Mucosa of descending colon (tissue), 3 donors: ENCODE data around the gene GSDME. TPM values are rescaled to one million over a fixed set of nuclear protein-coding genes. Genes with fewer than 3 reads are reported as not detected.

Experiments
- ATAC-seq: fragments of 200-7000 bp; cut with Tn5 transposase; one replicate; pipeline ENCODE4 v1.9.1; 2020; ENCODE audit warnings: mild to moderate bottlenecking, moderate library complexity
- DNase-seq, 3 donors: peaks; one replicate each; pipeline ENCODE4 v3.0.0-alpha.2; 2020
- H3K36me3 ChIP-seq: fragments of 200-600 bp; one replicate; pipeline ENCODE4 v1.8.0; 2021; ENCODE audit warnings: low read depth, mild to moderate bottlenecking
- H3K4me1 ChIP-seq: fragments of 200-600 bp; one replicate; pipeline ENCODE4 v1.8.0; 2021; ENCODE audit warnings: low read depth, mild to moderate bottlenecking
- H3K4me3 ChIP-seq: fragments of 200-600 bp; one replicate; pipeline ENCODE4 v1.8.0; 2021; ENCODE audit warnings: mild to moderate bottlenecking
- H3K9me3 ChIP-seq: fragments of 200-600 bp; one replicate; pipeline ENCODE4 v1.8.0; 2021; ENCODE audit warnings: mild to moderate bottlenecking
- intact Hi-C, 2 donors: fragments of 100-400 bp; cut with DNase I in 1 of 2; cut with micrococcal nuclease in 1 of 2; formaldehyde crosslinking; loops; one replicate each; pipeline versions ENCODE4 v1.11.0 to v1.11.1; 2022; cut with DNase I, micrococcal nuclease
- total RNA-seq, 3 donors: library from RNA; stranded (reverse); fragmentation: NEBNext Ultra II Directional in 2 of 3; extraction: Animal tissue kit (Norgen Biotek cat#: 25700) in 2 of 3; gene quantifications; one replicate each; pipeline versions ENCODE4 v1.2.1 to v1.2.4, GENCODE V29; 2021 to 2023
- TF ChIP-seq, protein P1 (sequence below): fragments of 200-600 bp; IDR thresholded peaks from one replicate; pipeline ENCODE4 v1.8.0; 2022; ENCODE audit warnings: antibody characterized with exemption, mild to moderate bottlenecking
- donor health status: DM: no; HTN: no; CAD: no; lungs with moderate emphysema.
- donor health status: DM: no; HTN: no; CAD: no.
- donor health status: DM: no; HTN: yes; CAD: no.

Gene GSDME
- total RNA-seq, 3 donors from 2014 or later, result 0.96 to 6.3 (median 2.3) TPM

DNA sequence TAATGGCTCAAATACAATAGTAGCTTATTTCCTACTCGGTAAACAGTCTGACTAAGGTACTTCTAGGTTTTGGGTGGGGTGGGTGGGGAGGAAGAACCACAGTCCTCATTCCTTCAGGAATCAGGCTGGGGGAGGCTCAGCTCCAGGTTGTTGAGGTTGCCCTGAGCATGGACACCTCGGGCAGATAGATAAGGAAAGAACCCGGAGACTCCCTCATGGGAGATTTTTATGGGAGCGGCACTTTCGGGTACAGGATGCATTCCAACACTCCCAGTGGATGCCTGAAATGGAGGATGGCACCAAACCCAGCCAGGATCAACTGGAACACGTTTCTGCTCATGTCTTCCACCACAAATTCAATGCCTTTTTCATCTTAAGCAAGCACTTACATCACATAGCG lies 5.5 kb upstream of the GSDME start:
- intact Hi-C loops, result no loop called here
- Histone ChIP-seq H3K36me3 (no peaks in the 10 kb centered on the region), H3K4me3 (no peak overlapping the region), H3K4me1 (peaks cover 3% of the 10 kb centered on the region), H3K9me3 (no peaks in the 10 kb centered on the region)
- TF ChIP-seq, protein P1, sequence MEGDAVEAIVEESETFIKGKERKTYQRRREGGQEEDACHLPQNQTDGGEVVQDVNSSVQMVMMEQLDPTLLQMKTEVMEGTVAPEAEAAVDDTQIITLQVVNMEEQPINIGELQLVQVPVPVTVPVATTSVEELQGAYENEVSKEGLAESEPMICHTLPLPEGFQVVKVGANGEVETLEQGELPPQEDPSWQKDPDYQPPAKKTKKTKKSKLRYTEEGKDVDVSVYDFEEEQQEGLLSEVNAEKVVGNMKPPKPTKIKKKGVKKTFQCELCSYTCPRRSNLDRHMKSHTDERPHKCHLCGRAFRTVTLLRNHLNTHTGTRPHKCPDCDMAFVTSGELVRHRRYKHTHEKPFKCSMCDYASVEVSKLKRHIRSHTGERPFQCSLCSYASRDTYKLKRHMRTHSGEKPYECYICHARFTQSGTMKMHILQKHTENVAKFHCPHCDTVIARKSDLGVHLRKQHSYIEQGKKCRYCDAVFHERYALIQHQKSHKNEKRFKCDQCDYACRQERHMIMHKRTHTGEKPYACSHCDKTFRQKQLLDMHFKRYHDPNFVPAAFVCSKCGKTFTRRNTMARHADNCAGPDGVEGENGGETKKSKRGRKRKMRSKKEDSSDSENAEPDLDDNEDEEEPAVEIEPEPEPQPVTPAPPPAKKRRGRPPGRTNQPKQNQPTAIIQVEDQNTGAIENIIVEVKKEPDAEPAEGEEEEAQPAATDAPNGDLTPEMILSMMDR, result no peak
- DNase-seq (no peak), ATAC-seq (no peak)

DNA sequence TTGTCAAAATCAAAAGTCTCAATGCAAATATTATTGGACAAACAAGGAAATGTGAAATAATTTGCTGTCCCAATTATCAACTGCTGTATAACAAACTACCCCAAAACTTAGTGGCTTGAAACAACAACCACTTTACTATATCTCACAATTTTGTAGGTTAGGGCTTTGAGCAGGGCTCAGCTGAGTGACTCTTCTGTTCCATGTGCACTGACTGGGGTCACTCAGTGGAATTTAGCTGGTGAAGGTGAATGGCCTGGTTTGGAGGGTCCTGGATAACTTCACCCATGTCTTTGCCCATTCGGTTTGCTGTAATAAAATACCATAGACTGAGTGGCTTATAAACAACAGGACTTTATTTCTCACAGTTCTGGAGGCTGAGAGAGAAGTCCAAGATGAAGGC lies 3.7 kb upstream of the GSDME start:
- H3K9me3 ChIP-seq, result no peaks in the 10 kb centered on the region
- peaks cover 3% of the 10 kb centered on the region for H3K4me1 ChIP-seq
- no peaks in the 10 kb centered on the region for H3K36me3 ChIP-seq
- ATAC-seq (no peak), DNase-seq (no peak)
- intact Hi-C loops, result no loop called here
- H3K4me3 ChIP-seq, result no peak overlapping the region
- TF ChIP-seq, protein P1, result no peak

DNA sequence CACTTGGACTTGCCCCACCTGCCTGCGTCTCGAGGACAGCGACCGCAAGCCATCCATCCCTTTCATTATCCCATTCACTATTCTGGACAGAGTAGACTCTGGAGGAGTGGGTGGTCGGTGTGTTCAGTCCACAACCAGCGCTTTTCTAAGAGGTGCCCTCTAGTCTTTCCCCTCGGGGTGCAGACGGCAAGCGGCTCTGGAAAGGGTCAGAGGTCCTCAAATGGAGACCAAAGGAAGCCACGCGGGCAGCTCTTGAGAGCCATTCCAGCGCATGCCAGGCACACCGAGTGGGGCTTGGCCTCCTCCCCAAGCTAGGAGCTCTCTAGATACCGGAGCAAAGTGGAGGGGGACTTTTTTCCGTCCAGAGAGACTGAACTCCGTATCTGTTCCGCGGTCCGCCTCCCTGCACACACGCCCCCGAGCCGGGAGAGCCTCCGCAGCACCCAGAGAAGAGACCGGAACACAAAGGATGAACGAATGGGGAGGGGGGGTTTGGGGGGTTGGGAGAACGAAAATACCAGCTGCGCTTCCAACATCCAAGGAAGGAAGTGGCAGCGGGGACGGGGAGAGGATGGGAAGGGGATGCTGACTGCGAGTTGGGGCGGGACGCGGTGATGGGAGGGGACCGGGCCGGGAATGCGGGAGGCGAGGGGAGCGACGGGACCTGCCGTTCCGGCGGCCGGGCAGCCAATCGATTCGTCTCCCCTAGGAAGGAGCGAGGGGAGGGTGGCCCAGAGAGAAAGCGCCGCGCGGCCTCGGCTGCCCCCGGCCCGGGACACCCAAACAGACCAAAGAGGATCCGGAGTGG lies 515 bp downstream of the GSDME start:
- TF ChIP-seq, protein P1, result no peak
- ATAC-seq (peak; percentile 28), DNase-seq (no peak)
- H3K4me1 ChIP-seq, result peaks cover 3% of the 10 kb centered on the region
- intact Hi-C loops, result no loop called here
- H3K36me3 ChIP-seq, result no peaks in the 10 kb centered on the region
- H3K4me3 ChIP-seq, result peak overlapping the region; percentile 21
- no peaks in the 10 kb centered on the region for H3K9me3 ChIP-seq

DNA sequence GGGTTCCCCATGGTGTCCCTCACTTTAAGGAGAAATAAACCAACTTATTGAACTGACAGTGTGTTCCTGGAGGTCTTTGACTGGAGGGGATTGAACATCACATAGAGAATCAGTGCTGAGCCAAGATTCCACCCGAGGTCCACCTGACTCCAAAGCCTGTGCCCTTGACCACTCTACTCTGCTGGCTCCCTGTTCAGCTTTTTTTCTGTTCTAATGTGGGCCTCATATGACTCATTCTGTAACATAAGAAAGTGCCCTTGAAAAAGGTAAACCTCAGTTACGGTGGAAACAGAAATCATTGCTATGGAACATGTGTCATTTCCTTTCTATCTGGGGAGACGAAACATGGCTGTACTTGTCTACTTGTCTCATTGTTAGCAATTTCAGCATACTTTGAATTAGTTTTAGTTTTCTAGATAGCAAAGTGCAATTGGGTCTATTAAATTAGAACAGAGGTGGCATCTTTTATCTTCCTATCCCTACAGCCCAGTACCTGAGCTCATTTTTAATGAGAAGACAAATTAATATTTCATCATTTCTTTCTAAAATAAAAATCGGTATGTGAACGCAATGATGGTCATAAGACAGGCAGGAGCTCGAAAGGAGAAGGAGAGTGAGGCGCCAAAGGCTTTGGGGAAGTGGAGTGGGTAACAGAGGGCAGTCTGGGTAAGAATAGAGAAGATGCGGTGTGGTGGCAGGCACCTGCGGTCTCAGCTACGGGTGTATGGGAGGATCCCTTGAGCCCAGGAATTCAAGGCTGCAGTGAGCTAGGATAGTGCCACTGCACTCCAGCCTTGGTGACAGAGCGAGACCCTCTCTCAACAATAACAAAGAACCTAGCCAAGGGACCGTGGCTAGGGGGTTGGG lies 1.5 kb downstream of the GSDME start:
- no peak for ATAC-seq
- Histone ChIP-seq H3K4me3 (no peak overlapping the region), H3K36me3 (no peaks in the 10 kb centered on the region), H3K9me3 (no peaks in the 10 kb centered on the region), H3K4me1 (peaks cover 3% of the 10 kb centered on the region)
- intact Hi-C loops, result no loop called here
- TF ChIP-seq, protein P1, result no peak
- no peak for DNase-seq

DNA sequence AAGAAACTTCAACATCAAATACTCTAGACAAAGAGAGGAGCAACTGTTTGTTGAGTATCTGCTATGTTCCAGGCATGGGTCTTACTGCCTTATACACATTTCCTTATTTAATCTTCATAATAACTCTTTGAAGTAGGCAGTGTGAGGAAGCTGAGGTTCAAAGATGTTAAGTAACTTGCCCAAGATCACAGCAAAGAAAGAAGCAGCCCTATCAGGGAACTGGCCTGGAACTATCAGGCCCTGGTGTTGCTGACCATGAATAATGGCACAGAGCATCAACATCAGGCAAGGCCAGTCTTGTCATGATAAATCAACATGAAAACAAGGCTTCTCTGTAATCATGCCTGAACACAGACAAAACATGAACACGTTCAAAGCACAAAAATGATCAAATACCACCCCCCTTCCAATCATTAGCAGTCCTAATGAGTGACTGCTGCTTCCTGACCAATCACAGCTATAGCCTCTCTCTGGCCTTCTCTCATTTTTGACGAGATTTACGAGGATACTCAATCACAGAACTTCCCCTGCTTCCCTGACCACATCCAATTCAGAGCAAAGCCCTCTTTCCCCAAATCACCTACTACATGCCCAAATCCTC lies 2.3 kb downstream of the GSDME start:
- TF ChIP-seq, protein P1, result no peak
- ATAC-seq, result no peak
- intact Hi-C loops, result no loop called here
- H3K4me3 ChIP-seq, result no peak overlapping the region
- no peaks in the 10 kb centered on the region for H3K9me3 ChIP-seq
- no peak for DNase-seq
- H3K36me3 ChIP-seq, result no peaks in the 10 kb centered on the region
- peaks cover 3% of the 10 kb centered on the region for H3K4me1 ChIP-seq
